Measurements from ENCODE around the gene DLG4.

The DLG4 gene

GRCh38 chr17:7219812-7220592, at the start of gene DLG4, which contains the start of gene ACADVL:
Gene DLG4, minus strand, starts transcription at chr17:7219836.
Gene ACADVL, plus strand, starts transcription at chr17:7219938. Its CDS starts 47 bp downstream, at chr17:7219985.
- peak; percentile 67 for DNase-seq (ENCODE audit: low read depth)

GRCh38 chr17:7266784-7267183, 47.1 kb upstream of the DLG4 start:
- DNase-seq (ENCODE audit: low read depth) = no peak

- no peak for DNase-seq (ENCODE audit: low read depth)
Measured at GRCh38 chr17:7263801-7264078, 44.1 kb upstream of the DLG4 start.

- DNase-seq (ENCODE audit: low read depth) = no peak
Measured at GRCh38 chr17:7262935-7263800, 43.5 kb upstream of the DLG4 start.

- no peak for DNase-seq (ENCODE audit: low read depth)
Measured at GRCh38 chr17:7262192-7262934, 42.7 kb upstream of the DLG4 start, which contains the start of gene CLDN7. Gene CLDN7, minus strand, starts transcription at chr17:7262478. Its CDS starts 435 bp downstream, at chr17:7262043.

GRCh38 chr17:7261379-7262191, 41.9 kb upstream of the DLG4 start:
- peak; percentile 38 for DNase-seq (ENCODE audit: low read depth)

GRCh38 chr17:7260651-7261378, 41.2 kb upstream of the DLG4 start:
- DNase-seq (ENCODE audit: low read depth) = peak; percentile 27

- DNase-seq (ENCODE audit: low read depth) = no peak
Measured at GRCh38 chr17:7260151-7260550, 40.5 kb upstream of the DLG4 start.

- no peak for DNase-seq (ENCODE audit: low read depth)
Measured at GRCh38 chr17:7259555-7259889, 39.9 kb upstream of the DLG4 start.

- DNase-seq (ENCODE audit: low read depth) = no peak
Measured at GRCh38 chr17:7258731-7259554, 39.3 kb upstream of the DLG4 start.

GRCh38 chr17:7256766-7257456, 37.3 kb upstream of the DLG4 start:
- DNase-seq (ENCODE audit: low read depth) = no peak

- no peak for DNase-seq (ENCODE audit: low read depth)
Measured at GRCh38 chr17:7254511-7254910, 34.9 kb upstream of the DLG4 start.

GRCh38 chr17:7253082-7253481, 33.4 kb upstream of the DLG4 start:
- DNase-seq (ENCODE audit: low read depth) = no peak

- peak; percentile 73 for DNase-seq (ENCODE audit: low read depth)
Measured at GRCh38 chr17:7252176-7253043, 32.8 kb upstream of the DLG4 start, which contains the start of gene ELP5. Gene ELP5, plus strand, starts transcription at chr17:7252215. Its CDS starts 336 bp downstream, at chr17:7252551.

GRCh38 chr17:7251661-7252175, 32.1 kb upstream of the DLG4 start, which contains the start of gene CTDNEP1:
Gene CTDNEP1, minus strand, starts transcription at chr17:7251734. Its CDS starts 438 bp downstream, at chr17:7251296.
- DNase-seq (ENCODE audit: low read depth) = peak; percentile 97

GRCh38 chr17:7250695-7251627, 31.3 kb upstream of the DLG4 start:
- DNase-seq (ENCODE audit: low read depth) = no peak

- DNase-seq (ENCODE audit: low read depth) = no peak
Measured at GRCh38 chr17:7249830-7250229, 30.2 kb upstream of the DLG4 start.
